H9 (cell line): ENCODE measurements around the gene CXorf58. TPM values are rescaled to one million over a fixed set of nuclear protein-coding genes. Genes with fewer than 3 reads are reported as not detected.

ENCODE experiments used
- DNase-seq: peaks from one replicate; pipeline ENCODE4 v3.0.0-alpha.2; 2017
- H2AFZ ChIP-seq: one replicate; pipeline ENCODE4 v1.6.1; 2013; ENCODE audit warnings: mild to moderate bottlenecking, low read length, control low read depth, moderate library complexity
- H2AK5ac ChIP-seq: 2 replicates; pipeline ENCODE4 v1.6.1; 2013; ENCODE audit warnings: low read length, control low read depth, mixed read lengths; ENCODE audit not compliant: insufficient read length
- H2BK120ac ChIP-seq: one replicate; pipeline ENCODE4 v1.6.1; 2013; ENCODE audit warnings: low read depth, mild to moderate bottlenecking, low read length, control low read depth, inconsistent platforms; ENCODE audit not compliant: poor library complexity, severe bottlenecking
- H2BK12ac ChIP-seq: 2 replicates; pipeline ENCODE4 v1.6.1; 2013; ENCODE audit warnings: low read length, control low read depth, mixed read lengths, low read depth; ENCODE audit not compliant: insufficient read length
- H2BK15ac ChIP-seq: 2 replicates; pipeline ENCODE4 v1.6.1; 2013; ENCODE audit warnings: low read depth, low read length, control low read depth
- H2BK20ac ChIP-seq: one replicate; pipeline ENCODE4 v1.6.1; 2013; ENCODE audit warnings: low read depth, mild to moderate bottlenecking, low read length, control low read depth, inconsistent platforms; ENCODE audit not compliant: poor library complexity, severe bottlenecking
- H2BK5ac ChIP-seq: 2 replicates; pipeline ENCODE4 v1.6.1; 2013; ENCODE audit warnings: low read length, control low read depth, mixed read lengths; ENCODE audit not compliant: insufficient read length
- H3K14ac ChIP-seq: 2 replicates; pipeline ENCODE4 v1.6.1; 2013; ENCODE audit warnings: low read length, control low read depth; ENCODE audit not compliant: insufficient read depth
- H3K18ac ChIP-seq: 2 replicates; pipeline ENCODE4 v1.6.1; 2013; ENCODE audit warnings: low read depth, mild to moderate bottlenecking, mixed read lengths, low read length, control low read depth; ENCODE audit not compliant: insufficient read length
- H3K23ac ChIP-seq: 2 replicates; pipeline ENCODE4 v1.6.1; 2013; ENCODE audit warnings: low read length, control low read depth, mixed read lengths, low read depth; ENCODE audit not compliant: insufficient read length
- H3K23me2 ChIP-seq: 2 replicates; pipeline ENCODE4 v1.6.1; 2013; ENCODE audit warnings: low read depth, mild to moderate bottlenecking, mixed read lengths, low read length, control low read depth; ENCODE audit not compliant: insufficient read length, poor library complexity, severe bottlenecking
- H3K27ac ChIP-seq: 2 replicates; pipeline ENCODE4 v1.5.1; 2013; ENCODE audit warnings: low read length, control low read depth, mixed read lengths, low read depth; ENCODE audit not compliant: insufficient read length
- H3K27me3 ChIP-seq: 2 replicates; pipeline ENCODE4 v1.6.1; 2013; ENCODE audit warnings: low read length, control low read depth, inconsistent platforms; ENCODE audit not compliant: insufficient read depth
- H3K4ac ChIP-seq: 2 replicates; pipeline ENCODE4 v1.6.1; 2013; ENCODE audit warnings: low read depth, mild to moderate bottlenecking, control low read depth, inconsistent platforms, low read length, moderate library complexity
- H3K4me1 ChIP-seq: 2 replicates; pipeline ENCODE4 v1.6.1; 2013; ENCODE audit warnings: low read length, control low read depth, inconsistent platforms; ENCODE audit not compliant: insufficient read depth
- H3K4me2 ChIP-seq: 2 replicates; pipeline ENCODE4 v1.6.1; 2013; ENCODE audit warnings: low read length, control low read depth, mixed read lengths; ENCODE audit not compliant: insufficient read length, insufficient read depth
- H3K56ac ChIP-seq: 2 replicates; pipeline ENCODE4 v1.6.1; 2013; ENCODE audit warnings: low read depth, mild to moderate bottlenecking, mixed read lengths, low read length, control low read depth; ENCODE audit not compliant: insufficient read length
- H3K79me1 ChIP-seq: 2 replicates; pipeline ENCODE4 v1.6.1; 2013; ENCODE audit warnings: low read depth, mild to moderate bottlenecking, moderate library complexity, low read length, control low read depth, inconsistent platforms; ENCODE audit not compliant: insufficient read depth, poor library complexity, severe bottlenecking
- H3K79me2 ChIP-seq: 2 replicates; pipeline ENCODE4 v1.6.1; 2013; ENCODE audit warnings: low read length, control low read depth, inconsistent platforms; ENCODE audit not compliant: insufficient read depth
- H3K9ac ChIP-seq: 2 replicates; pipeline ENCODE4 v1.6.1; 2013; ENCODE audit warnings: low read length, control low read depth, mixed read lengths; ENCODE audit not compliant: insufficient read length; ENCODE audit errors: extremely low read depth
- H3K9me3 ChIP-seq: one replicate; pipeline ENCODE4 v1.6.1; 2013; ENCODE audit warnings: low read depth, low read length, inconsistent platforms; ENCODE audit not compliant: control insufficient read depth
- H3T11ph ChIP-seq: one replicate; pipeline ENCODE4 v1.6.1; 2013; ENCODE audit warnings: mild to moderate bottlenecking, low read length, control low read depth, inconsistent platforms
- H4K20me1 ChIP-seq: one replicate; pipeline ENCODE4 v1.6.1; 2013; ENCODE audit not compliant: control insufficient read depth, insufficient read length, insufficient read depth
- H4K5ac ChIP-seq: 2 replicates; pipeline ENCODE4 v1.6.1; 2013; ENCODE audit warnings: low read depth, mild to moderate bottlenecking, mixed read lengths, low read length, control low read depth; ENCODE audit not compliant: insufficient read length
- H4K8ac ChIP-seq: replicated peaks from 2 replicates; pipeline ENCODE4 v1.6.1; 2013; ENCODE audit warnings: low read length, control low read depth, mixed read lengths, low read depth; ENCODE audit not compliant: insufficient read length
- H4K91ac ChIP-seq: 2 replicates; pipeline ENCODE4 v1.6.1; 2013; ENCODE audit warnings: low read depth, mild to moderate bottlenecking, moderate library complexity, mixed read lengths, low read length, control low read depth; ENCODE audit not compliant: insufficient read length
- H3K27ac Mint-ChIP-seq, 3 experiments: 2 replicates in 2 of 3; 3 replicates in 1 of 3; pipeline ENCODE4 v1.8.0; 2020 to 2021; ENCODE audit warnings: mixed read lengths in 3 of 3, mild to moderate bottlenecking in 1 of 3, moderate library complexity in 1 of 3
- H3K27me3 Mint-ChIP-seq: 2 replicates; pipeline ENCODE4 v1.8.0; 2021; ENCODE audit warnings: low read depth, mild to moderate bottlenecking, moderate library complexity, mixed read lengths
- H3K36me3 Mint-ChIP-seq, 3 experiments: 2 replicates in 2 of 3; 3 replicates in 1 of 3; pipeline ENCODE4 v1.8.0; 2020 to 2021; ENCODE audit warnings: low read depth in 3 of 3, mixed read lengths in 3 of 3; ENCODE audit not compliant: insufficient read depth in 1 of 3
- H3K4me1 Mint-ChIP-seq, 2 experiments: 2 replicates each; pipeline ENCODE4 v1.8.0; 2020; ENCODE audit warnings: mixed read lengths in 2 of 2
- H3K4me3 Mint-ChIP-seq, 2 experiments: 2 replicates in 1 of 2; 3 replicates in 1 of 2; pipeline ENCODE4 v1.8.0; 2020 to 2021; ENCODE audit warnings: mild to moderate bottlenecking in 2 of 2, mixed read lengths in 2 of 2, moderate library complexity in 1 of 2
- H3K9me3 Mint-ChIP-seq, 2 experiments: 2 replicates in 1 of 2; 3 replicates in 1 of 2; pipeline ENCODE4 v1.8.0; 2020; ENCODE audit warnings: mild to moderate bottlenecking in 2 of 2, mixed read lengths in 2 of 2, moderate library complexity in 1 of 2
- WGBS: extraction: QIAGEN DNeasy Blood & Tissue Kit; methylation state at CpG from one replicate; pipeline ENCODE4 v1.1.7; 2013; ENCODE audit warnings: missing lambda C conversion rate, low lambda C conversion rate, mixed read lengths; ENCODE audit not compliant: insufficient read length; ENCODE audit errors: extremely low coverage; 5-methylcytosine and 5-hydroxymethylcytosine counted together
- total RNA-seq: library from RNA; stranded (reverse); gene quantifications from 2 replicates; pipeline ENCODE4 v1.2.1, GENCODE V29; 2021
- TF ChIP-seq, protein P1 (sequence below): fragments of 200-600 bp; sonication (generic); conservative IDR thresholded peaks from 3 replicates; pipeline ENCODE4 v1.8.0; 2021; ENCODE audit warnings: antibody characterized with exemption, mild to moderate bottlenecking

The CXorf58 gene
- total RNA-seq, 1 experiment from 2014 or later = not detected

DNA sequence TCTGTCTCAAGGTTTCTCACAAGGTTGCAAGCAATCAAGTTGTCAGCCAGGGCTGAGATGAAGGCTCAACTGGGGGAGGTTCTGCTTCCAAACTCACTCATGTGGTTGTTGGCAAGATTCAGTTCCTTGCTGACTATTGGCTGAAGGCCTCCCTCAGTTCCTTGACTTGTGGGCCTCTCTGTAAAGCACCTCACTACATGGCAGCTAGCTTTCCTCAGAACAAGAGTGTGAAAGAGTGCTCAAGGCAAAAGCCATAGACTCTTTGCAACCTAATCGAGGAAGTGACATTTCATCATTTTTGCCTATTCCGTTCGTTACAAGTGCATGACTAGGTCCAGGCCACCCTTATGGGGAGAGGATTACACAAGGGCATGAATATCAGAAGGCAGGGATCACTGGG lies 52.0 kb downstream of the CXorf58 start:
- no peak for DNase-seq
- no peak overlapping the region for H3K9ac ChIP-seq
- H3K4ac ChIP-seq = no peak overlapping the region
- no peaks in the 10 kb centered on the region for H3K27me3 Mint-ChIP-seq
- H3K9me3 ChIP-seq = no peaks in the 10 kb centered on the region
- no peak overlapping the region for H3K4me2 ChIP-seq
- H2BK15ac ChIP-seq = no peak overlapping the region
- H3K23me2 ChIP-seq = no peaks in the 10 kb centered on the region
- no peak overlapping the region for H2BK20ac ChIP-seq
- H2AFZ ChIP-seq = peak overlapping the region; percentile 18
- peaks cover 10 to 21% of the 10 kb centered on the region in 2 experiments for H3K4me1 Mint-ChIP-seq
- H3K56ac ChIP-seq = no peak overlapping the region
- H3K14ac ChIP-seq = no peak overlapping the region
- H3K23ac ChIP-seq = no peak overlapping the region
- TF ChIP-seq, protein P1, sequence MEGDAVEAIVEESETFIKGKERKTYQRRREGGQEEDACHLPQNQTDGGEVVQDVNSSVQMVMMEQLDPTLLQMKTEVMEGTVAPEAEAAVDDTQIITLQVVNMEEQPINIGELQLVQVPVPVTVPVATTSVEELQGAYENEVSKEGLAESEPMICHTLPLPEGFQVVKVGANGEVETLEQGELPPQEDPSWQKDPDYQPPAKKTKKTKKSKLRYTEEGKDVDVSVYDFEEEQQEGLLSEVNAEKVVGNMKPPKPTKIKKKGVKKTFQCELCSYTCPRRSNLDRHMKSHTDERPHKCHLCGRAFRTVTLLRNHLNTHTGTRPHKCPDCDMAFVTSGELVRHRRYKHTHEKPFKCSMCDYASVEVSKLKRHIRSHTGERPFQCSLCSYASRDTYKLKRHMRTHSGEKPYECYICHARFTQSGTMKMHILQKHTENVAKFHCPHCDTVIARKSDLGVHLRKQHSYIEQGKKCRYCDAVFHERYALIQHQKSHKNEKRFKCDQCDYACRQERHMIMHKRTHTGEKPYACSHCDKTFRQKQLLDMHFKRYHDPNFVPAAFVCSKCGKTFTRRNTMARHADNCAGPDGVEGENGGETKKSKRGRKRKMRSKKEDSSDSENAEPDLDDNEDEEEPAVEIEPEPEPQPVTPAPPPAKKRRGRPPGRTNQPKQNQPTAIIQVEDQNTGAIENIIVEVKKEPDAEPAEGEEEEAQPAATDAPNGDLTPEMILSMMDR = no peak
- H2BK12ac ChIP-seq = no peak overlapping the region
- no peaks in the 10 kb centered on the region for H3K79me1 ChIP-seq
- 0 out of 7 replicates have a peak overlapping the region, but pooled peaks of 1 of the 3 experiments have one; percentile 8 for H3K27ac Mint-ChIP-seq
- H3K27me3 ChIP-seq = no peaks in the 10 kb centered on the region
- H3K79me2 ChIP-seq = no peaks in the 10 kb centered on the region
- no peaks in the 10 kb centered on the region for H3K36me3 Mint-ChIP-seq
- no CpG with 5 or more reads among the region's 3 CpGs for whole genome bisulfite sequencing
- no peaks in the 10 kb centered on the region for H4K20me1 ChIP-seq
- H2BK5ac ChIP-seq = no peak overlapping the region
- H4K5ac ChIP-seq = no peak overlapping the region
- no peak overlapping the region for H2AK5ac ChIP-seq
- H3K18ac ChIP-seq = no peak overlapping the region
- no peak overlapping the region for H2BK120ac ChIP-seq
- H3K4me1 ChIP-seq = no peaks in the 10 kb centered on the region; the same call in 1 of the 2 replicates
- H4K8ac ChIP-seq = no peak overlapping the region
- H3T11ph ChIP-seq = no peak overlapping the region
- H3K27ac ChIP-seq = no peak overlapping the region
- H4K91ac ChIP-seq = no peak overlapping the region
- no peak overlapping the region for H3K4me3 Mint-ChIP-seq
- H3K9me3 Mint-ChIP-seq = no peaks in the 10 kb centered on the region; a peak in 1 of 5 replicates
